HG03439 (cell line): Measurements from ENCODE around the gene ROMO1.
"Not testable (repeated sequence)": the region's sequence is repeated elsewhere in the genome, so short reads cannot be mapped to it uniquely, and the experiment has no call there.

Experiments
- ATAC-seq: cut with Tn5 transposase; IDR thresholded peaks from one replicate; pipeline ENCODE4 v1.9.1; 2021; ENCODE audit warnings: mild to moderate bottlenecking, moderate library complexity; ENCODE audit not compliant: unreplicated experiment

The ROMO1 gene

DNA sequence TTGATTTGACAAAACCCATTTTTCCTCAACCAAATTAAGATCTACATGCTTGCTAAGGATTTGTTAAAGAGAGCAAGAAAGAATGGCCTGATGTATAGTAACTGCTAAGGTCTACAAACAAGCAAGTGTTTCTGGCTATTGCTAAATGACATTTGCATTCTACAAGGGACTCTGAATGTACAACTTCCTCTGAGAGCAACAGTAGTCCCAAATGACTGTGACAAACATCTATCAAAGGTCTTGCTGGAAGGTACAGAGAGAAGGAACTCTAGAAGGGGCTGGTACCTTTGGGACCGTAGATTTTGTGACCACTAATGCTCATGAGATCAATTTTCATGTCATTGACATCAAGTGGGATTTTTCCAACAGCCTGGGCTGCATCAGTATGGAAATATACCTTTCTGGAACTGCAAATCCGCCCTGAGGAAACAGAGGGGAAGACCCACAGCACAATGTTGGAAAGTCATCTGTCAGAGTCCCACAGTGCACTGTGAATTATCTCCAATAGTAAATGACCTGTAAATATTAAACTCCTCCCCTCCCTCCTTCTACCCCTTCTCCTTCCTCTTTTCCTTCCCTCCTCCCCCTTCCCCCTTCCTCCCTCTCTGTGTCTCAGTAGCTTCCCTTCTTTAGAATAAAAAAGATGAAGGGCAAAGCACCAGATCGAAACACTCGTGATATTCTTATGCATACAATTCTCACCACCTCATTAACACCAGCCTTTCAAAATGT is 18.6 kb upstream of the ROMO1 start:
- ATAC-seq: no peak

DNA sequence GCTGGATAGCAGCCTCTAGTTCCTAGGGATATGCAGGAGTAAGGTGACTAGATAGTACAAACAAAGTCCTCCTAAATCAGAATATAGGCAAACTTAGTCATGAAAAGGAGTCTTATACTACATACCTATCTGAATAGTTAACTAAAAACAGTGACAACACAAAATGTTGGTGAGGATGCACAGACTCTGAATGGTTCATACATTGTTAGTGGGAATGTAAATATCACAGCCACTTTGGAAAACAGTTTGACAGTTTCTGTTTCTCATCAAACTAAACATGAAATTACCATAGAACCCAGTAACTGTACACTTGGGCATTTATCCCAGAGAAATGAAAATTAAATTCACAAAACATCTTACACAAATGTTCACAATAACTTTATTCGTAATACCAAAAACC is 17.2 kb upstream of the ROMO1 start:
- no peak for ATAC-seq

DNA sequence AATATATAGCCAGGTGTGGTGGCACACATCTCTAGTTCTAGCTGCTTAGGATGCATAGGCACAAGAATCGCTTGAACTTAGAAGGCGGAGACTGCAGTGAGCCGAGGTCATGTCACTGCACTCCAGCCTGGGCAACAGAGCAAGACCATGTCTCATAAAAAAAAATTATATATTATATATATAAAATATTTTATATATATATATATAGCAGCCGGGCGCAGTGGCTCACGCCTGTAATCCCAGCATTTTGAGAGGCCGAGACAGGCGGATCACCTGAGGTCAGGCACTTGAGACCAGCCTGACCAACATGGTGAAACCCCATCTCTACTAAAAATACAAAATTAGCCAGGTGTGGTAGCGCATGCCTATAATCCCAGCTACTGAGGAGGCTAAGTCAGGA is 13.8 kb upstream of the ROMO1 start:
- not testable (repeated sequence) for ATAC-seq

DNA sequence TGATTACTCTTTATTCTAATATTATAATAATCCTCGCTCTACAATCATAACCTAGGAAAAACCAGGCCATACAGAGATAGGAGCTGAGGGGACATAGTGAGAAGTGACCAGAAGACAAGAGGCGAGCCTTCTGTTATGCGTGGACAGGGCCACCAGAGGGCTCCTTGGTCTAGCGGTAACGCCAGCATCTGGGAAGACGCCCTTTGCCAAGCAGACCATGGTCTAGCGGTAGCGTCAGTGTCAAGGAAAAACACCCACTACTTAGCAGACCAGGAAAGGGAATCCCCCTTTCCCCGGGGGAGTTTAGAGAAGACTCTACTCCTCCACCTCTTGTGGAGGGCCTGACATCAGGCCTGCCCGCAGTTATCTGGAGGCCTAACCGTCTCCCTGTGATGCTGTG is 12.3 kb upstream of the ROMO1 start:
- not testable (repeated sequence) for ATAC-seq

DNA sequence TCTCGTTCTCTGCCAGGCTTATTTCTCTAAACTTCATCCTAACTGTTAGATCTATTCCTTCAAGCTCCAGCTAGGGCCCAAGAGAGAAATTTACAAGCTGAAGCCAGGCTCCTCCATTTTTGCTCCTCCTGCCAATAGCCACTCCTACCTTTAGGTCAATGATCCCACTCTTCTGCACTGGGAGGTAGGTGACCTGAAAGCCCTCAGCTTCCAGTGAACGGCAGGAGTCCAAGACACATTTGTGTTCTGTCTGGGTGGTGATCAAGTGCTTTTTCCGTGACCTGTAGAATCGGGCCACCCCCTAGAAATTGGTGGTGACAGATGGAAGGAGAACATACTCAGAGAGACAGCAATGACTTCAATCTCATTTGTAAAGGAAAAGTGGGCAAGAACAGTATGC is 8.9 kb upstream of the ROMO1 start:
- no peak for ATAC-seq

DNA sequence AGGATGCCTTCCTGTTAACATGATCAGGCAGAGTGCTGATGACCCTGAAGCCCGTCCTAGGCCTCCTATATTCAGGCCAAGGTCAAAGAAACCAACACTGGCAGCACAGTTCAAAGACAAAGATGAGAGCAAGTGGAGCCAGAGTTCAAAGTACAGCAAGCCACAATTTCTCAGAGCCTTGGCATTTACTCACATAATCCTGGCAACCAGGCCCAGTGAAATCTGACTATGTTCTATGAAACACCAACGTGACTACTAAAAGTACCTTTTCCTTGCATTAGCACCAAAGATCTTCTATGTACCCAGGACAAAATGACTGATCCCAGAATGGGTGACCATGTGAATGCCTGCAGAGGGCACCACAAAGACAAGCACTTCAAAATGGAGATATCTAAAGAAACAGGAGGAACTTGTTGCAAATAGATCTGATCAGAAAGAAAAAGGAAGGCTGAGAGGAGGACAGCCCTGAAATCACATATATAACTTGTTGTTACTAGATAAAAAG is 3.9 kb upstream of the ROMO1 start:
- no peak for ATAC-seq

DNA sequence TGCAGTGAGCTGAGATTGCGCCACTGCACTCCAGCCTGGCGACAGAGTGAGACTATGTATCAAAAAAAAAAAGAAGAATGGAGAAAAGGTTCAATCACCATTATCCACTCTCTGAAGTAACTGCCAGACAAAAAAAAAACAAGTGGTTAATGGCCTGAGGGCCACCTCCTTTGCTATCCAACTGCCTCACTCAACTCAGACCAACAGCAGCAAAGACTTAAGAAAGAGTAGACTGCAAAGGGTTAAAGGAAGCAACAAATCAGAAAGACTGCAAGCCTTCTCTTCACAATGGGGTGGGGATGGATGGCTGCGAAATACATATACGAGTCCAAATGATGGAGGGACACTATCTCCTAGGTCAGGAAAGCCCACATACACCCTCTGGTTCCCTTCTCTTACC is 3.2 kb upstream of the ROMO1 start:
- no peak for ATAC-seq

DNA sequence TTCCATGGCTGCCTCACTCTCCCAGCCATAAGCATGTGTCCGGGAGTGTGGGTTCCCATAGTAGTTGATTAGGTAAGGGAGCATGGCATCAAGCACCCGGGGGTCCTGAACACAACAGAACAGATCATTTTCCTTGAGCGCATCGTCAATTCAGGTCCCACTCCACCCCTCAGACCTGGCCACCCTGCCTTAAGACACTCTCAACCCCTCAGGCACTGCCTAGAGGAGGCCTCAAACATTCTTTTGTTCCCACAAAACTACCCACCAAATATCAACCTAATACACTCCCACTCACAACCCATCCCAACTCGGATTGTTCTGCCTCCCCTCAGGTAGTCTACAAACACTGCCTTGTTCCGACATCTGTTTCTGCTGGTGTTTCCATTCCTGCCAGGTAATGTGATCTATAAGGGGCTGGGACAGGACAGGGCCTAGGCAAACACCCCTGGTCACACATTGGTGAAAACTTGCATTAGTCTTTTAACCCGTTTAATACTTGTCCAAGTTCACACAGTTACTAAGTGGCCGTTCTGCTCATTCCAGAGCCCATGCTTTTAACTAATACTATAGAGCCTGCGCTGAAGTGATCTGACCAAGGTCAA is 1.4 kb upstream of the ROMO1 start:
- no peak for ATAC-seq

DNA sequence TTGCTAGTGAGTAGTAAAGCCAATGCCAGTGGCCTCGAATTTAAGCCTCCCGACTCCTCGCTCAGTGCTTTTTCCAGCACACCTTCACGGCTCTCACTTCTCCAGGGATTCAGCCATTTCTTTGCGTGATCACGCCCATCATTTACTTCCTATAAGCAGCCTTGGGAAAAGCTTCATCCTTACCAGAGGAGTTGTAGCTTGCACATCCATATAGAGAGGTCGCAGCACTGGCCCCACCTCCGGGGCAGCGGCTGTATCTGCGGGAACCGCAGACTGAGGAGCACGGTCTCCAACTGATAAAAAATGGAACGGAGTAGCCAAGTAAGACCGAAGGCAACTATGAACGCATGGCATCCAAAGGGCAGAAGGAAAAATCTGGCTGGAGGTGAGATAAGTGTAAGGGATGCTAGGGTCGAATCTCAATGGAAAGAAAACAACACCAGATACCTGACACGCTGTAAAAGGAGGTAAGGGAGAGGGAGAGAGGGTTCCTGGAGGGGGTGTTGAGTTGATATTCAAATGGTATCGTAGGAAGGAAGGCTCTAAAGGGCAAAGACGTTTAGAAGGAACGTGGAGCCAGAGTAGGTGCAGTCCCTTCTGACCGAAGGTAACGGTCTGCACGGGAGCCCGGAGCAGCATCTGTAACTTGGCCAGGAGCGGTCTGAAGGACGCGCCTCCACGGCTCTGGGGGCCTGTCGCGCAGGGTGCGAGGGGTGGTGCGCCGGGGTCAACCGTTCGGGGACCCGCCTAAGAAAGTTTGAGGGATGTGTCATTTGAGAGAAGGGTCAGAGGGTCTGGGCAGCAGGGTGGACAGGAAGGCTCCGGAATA is 693 bp upstream of the ROMO1 start:
- ATAC-seq: peak; percentile 21

DNA sequence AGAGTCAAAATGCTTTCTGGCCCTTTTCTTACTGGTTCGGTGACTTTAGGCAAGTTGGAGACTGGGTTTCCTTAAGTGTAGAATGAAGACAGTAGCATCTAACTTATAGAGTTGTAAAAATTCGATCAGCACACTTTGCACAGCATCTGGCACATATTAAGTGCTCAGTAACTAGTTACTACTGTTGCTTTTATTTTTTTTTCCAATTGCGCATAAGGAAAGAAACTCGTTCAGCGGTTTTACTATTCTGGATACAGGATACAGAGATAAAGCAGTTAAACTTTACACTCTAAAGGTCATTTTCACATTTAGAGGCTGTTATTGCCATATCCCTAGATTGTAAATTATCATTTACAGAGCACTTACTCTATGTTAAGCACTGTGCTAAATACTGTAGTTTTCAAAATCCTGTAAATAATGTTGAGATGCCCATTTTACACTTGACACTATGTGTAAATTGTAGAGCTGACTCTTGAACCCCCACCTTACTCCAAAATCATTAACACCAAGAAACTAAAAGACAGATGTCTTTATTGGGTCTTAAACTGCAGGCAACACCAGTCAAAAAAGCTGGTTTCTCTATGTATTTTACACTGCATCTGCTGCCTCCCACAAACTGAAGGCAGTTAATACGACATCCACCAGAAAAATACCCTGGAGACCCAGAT is 886 bp downstream of the ROMO1 start:
- no peak for ATAC-seq

DNA sequence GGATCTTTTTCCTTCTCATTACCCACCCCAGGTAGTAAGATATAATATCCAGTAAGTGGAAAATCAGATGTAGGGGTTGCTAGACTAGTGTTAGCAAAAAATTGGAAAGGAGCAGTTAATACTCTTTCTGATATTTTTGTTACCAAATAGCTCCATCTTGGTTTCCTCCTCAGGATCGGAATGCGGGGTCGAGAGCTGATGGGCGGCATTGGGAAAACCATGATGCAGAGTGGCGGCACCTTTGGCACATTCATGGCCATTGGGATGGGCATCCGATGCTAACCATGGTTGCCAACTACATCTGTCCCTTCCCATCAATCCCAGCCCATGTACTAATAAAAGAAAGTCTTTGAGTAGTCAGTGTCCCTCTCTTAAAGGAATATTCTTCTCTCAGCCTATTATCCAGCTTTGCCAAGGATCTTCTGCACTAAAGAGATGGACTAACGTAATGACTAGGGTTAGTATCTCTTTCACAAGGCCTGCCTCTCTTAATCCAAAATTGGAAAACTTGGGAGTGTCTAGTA is 1.5 kb downstream of the ROMO1 start:
- ATAC-seq: no peak

DNA sequence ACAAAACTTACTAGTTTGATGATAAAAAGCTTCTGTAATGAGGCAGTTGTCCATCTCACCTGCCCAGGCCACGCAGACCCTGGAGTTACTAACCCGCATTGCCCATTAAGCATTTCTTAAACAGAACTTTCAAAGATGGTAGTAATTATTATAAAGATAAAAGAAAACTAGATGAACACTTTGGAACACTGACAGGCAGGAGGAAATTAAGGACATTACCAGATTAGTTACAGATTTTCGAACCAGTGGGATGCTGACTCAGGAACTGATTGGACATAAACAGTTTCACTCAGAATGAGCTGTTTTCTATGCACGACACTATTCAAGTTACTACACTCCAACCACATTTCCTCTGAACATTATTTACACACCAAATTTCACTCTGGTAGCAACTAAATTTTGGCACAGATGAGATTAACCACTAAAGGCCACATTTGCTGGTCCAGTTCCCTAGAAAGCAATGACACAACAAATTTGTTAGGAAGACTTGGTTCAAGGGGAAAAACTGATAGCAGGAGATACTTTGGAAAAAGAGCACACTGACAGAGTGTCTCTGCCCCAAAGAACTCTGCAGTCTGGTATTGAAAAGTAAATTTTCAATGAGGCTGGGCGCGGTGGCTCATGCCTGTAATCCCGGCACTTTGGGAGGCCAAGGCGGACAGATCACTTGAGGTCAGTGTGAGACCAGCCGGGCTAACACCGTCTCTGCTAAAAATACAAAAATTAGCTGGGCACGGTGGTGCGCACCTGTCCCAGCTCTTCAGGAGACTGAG is 3.0 kb downstream of the ROMO1 start:
- ATAC-seq: no peak

DNA sequence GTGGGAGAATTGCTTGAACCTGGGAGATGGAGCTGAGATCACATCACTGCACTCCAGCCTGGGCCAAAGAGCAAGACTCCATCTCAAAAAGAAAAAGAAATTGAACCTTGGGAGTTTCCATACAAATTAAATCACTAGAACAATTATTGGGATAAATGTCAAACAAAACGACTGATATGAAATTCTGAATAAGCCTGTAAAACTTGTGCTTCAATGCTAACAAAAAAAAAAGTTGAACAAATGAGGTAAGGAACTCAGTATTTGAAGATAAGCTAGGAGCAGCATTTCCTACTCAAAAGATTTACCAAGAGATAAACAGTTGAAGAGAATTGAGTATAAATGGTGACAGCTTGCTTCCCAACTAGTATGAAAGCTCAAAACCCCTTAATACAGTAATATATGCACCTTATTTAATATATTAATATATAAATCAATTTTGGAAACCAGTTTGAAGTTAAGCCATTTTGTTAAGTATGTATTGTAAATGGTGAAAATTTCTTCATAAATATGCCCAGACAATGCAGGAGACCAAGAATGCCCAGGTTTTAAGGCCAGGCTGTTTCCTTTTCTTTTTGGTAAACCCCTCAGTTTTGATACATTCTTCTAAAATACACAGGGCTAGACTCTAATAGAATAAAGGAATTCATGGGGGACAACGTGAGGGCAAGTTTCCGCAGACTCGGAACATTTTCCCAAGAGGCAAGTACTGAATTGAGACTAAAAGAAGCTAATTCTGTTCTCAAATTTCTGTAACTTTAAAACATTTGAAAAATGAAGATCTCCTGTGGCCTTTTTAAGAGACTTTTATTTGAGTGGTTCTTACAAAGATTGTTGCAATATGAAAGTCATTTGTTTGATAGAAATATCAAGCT is 3.9 kb downstream of the ROMO1 start:
- no peak for ATAC-seq

DNA sequence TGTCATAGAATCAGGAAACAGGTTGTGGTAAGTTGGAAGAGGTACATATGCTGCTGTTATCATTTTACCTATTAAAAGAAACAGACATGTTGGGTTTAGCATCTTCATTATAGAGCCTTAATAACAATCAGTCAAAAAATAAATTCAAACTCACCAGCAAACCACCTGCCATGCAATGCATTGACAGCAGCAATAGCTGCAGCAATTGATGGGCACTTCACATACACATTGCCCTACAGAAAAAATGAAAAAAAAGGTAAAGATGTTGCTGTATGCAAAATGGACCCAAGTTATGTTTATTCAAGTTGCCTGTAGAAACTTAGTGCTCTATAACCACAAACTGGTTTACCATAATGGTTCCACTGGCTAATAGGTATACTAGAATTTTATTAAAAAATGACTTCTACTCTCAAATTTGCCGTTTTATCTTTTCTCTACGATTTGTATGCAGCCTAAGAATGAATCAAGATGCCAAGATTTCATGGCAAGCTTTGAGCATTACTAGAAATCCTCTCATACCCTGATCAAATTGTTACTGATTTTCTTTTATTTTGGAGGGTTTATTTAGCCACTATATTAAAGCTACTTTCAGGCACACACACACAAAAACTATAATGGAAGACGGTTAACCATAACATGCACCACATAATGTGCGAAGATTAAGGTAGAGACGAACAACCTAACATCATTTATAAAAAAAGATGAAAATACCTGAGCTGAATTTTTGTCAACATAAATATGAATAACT is 5.5 kb downstream of the ROMO1 start:
- no peak for ATAC-seq

DNA sequence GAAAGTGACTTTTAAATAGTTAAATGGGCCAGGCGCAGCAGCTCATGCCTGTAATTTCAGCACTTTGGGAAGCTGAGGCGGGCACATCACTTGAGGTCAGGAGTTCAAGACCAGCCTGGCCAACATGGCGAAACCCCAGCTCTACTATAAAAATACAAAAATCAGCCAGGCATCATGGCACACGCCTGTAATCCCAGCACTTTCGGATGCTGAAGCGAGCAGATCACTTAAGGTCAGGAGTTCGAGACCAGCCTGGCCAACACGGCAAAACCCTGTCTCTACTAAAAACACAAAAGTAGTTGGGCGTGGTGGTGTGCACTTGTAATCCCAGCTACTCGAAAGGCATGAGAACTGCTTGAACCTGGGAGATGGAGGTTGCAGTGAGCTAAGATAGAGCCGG is 6.7 kb downstream of the ROMO1 start:
- not testable (repeated sequence) for ATAC-seq

DNA sequence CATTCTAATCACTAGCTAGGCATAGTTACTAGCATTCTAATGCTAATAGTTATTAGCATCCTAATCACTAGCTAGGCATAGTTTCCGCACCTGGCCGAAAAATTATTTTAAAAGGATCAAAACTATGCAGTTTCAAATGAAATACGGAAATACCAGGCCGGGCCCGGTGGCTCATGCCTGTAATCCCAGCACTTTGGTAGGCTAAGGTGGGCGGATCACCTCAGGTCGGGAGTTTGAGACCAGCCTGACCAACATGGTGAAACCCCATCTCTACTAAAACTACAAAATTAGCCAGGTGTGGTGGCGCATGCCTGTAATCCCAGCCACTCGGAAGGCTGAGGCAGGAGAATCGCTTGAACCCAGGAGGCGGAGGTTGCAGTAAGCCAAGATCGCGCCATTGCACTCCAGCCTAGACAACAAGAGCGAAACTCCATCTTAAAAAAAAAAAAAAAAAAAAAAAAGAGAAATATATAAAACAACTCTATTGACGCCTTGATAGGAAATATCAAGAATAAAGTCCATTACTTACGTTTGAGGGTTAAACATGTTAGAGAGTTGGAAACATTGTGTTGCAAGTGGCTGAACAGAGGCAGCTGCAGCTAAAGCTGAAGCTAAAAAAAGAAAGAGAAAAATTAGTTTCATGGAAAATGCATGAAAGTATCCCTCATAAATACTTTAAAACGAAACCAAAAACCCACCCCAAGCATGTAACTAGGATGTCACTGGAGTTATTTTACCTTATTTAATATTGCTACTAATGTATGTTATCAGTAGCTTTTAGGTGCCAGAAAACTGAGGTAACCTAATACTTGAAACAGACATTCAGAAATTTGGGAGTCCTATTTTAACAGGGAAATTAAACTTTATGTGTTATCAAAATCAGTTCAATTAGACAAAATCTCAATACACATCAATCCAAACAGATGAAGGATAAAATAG is 7.7 kb downstream of the ROMO1 start:
- ATAC-seq: not testable (repeated sequence)

DNA sequence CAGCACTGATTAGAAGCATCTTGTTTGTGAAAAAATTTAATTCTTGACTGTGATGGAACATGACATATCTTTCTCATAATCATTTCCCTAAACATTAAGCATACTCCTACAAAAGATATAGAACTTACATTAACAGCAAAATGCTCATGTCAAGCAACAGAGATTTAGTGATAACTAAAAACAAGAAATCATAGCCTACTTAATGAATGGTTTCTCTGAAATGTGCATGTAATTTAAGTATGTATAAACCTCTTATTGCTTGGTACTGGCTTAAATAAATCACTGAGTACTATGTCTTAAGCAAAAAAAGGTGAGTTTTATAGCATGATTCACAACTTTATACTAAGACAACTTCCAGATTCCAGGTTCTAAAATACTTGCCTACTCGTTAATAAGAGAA is 9.3 kb downstream of the ROMO1 start:
- no peak for ATAC-seq
